KG1 (cell line): ENCODE data around the gene ZNF77.
"Not testable (repeated sequence)": the region's sequence is repeated elsewhere in the genome, so short reads cannot be mapped to it uniquely, and the experiment has no call there.

Source experiments
- DNase-seq: peaks from one replicate; lab custom pipeline; 2025; lab: John Stamatoyannopoulos, UW

ZNF77 gene

DNA sequence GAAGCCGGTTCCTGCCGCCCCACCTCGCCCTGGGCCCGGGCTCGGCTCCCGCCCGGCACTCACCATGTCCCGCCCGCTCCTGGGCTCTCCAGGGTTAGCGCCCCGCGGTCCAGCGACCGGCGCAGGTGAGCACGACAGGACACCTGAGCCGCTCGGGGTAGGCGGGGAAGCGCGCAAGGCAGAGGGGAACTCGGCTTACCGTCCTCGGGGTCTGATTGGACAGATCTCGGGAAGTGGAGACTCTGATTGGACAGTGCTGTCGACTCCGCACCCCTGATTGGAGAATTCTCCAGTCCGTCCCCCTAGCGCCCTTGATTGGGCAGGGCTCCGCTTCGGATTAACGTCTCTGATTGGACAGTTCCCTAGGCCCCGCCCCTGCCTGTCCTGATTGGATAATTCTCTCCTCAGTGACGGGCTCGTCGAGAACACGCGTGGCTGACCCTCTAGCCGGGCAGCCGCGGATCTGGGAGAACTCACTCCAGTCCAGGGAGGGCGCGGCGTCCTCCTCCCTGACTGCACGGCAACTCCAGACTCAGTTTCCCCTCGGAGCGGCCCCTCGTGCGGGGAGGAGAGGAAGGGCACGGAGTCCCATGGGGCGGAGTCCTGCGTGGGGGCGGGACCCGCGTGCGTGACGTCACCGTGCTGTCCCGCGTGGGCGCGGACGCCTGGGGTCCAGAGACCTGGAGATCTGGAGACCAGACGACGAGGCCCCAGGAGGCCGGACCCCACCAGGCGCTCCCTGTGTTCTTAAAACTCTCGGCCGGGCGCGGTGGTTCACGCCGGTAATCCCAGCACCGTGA is at the start of gene ZNF77:
Gene ZNF77 (minus strand): TSS at position 197 of the 800 bp plus-strand sequence. CDS start 131 bp downstream, at position 66.
- peak; percentile 98 for DNase-seq

DNA sequence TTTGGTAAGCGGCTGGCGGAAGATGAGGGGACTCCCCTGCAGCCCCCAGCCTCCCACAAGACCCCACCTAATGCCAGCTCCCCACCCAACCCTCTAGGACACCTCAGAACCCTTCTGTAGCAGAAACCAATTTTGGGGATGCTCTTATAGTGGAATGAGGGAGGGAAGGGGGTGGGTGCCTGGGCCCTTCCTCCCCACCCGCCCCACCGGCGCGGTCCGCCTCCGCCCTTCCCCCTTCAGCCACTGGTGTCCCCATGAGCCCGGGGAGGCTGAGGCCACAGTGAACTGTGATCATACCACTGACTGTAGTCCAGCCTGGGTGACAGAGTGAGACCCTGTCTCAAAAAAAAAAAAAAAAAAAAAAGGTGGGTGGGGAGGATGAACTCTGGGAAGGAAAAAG is 48.8 kb upstream of the ZNF77 start:
- no peak for DNase-seq

DNA sequence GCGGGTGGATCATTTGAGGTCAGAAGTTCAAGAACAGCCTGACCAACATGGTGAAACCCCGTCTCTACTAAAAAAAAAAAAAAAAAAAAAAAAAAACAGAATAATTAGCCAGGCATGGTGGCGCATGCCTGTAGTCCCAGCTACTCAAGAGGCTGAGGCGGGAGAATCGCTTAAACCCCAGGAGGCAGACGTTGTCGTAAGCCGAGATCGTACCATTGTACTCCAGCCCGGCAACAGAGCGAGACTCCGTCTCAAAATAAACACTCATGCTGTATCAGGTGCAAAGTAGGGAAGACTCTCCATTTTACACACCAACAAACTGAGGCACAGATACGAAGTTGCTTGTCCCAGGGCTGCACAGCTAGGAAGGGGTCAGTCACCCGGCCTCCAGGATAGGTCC is 48.2 kb upstream of the ZNF77 start:
- no peak for DNase-seq

DNA sequence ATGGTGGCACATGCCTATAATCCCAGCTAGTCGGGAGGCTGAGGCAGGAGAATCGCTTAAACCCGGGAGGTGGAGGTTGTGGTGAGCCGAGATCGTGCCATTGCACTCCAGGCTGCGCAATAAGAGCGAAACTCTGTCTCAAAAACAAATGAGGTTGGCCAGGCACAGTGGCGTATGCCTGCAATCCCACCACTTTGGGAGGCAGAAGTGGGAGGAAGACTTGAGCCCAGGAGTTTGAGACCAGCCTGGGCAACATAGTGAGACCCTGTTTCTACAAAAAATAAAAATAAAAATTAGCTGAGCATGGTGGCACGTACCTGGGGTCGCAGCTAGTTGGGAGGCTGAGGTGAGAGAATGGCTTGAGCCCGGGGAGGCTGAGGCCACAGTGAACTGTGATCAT is 47.6 kb upstream of the ZNF77 start:
- DNase-seq = not testable (repeated sequence)

DNA sequence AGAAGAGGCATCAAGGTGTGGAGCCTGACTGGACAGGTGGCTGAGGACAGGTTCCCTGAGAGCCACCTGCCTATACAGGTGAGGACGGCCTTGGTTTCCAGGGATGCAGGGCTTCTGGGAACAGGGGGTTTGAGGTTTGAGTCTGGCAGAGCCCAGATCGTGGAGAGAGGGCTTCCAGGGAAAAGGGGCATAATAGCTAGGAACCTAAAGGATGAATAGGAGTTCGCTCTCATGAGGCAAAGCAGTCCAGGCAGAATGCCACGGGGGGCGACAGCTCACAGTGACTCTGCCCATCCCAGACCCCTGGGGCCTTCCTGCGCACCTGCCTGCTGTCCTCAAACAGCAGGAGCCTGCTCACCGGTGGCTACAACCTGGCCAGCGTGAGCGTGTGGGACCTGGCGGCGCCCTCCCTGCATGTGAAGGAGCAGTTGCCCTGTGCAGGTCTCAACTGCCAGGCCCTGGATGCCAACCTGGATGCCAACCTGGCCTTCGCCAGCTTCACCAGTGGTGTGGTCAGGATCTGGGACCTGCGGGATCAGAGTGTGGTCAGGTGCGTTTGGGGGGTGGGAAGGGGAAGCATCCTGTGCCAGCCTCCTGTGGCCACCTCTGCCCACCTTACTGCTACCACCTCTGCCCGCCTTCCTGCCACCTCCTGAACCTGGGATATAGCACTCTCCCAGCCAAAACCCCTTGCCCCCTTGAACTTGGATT is 44.6 kb upstream of the ZNF77 start:
- DNase-seq = no peak

DNA sequence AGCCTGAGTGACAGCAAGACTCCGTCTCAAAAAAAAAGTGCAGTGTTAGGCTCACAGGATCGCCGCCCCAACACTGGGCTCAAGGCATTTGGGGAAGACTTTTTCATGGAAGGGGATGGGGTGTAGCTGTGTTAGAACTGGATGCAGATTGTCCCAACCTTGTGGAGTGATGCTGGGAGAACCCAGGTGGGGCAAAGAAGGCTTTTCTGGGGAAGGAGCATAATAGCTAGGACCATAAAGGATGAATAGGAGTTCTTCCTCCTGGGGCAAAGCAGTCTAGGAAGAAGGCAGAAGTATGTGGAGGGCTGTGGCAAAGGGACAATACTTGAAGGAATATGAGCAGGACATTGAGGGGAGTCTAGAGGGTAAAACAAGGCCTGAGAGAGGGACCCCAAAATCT is 43.8 kb upstream of the ZNF77 start:
- DNase-seq = no peak

DNA sequence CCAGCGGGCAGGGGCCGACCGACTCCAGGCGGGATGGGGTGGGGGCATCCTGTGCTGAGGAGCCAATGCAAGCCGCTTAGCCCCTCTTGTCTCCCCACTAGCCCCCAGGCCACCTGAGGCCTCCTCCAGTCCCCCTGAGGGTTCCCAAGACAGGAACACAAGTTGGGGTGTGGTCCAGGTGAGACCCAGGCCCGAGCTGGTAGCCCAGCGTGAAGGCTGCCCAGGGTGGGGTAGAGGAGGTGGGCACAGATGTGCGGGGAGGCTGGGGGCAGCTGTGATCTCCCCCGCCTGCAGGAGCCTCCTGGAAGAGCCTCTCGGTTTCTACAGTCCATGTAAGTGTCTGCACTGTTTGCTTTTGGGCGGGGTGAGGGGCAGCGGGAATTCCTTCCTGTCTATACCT is 43.0 kb upstream of the ZNF77 start:
- no peak for DNase-seq

DNA sequence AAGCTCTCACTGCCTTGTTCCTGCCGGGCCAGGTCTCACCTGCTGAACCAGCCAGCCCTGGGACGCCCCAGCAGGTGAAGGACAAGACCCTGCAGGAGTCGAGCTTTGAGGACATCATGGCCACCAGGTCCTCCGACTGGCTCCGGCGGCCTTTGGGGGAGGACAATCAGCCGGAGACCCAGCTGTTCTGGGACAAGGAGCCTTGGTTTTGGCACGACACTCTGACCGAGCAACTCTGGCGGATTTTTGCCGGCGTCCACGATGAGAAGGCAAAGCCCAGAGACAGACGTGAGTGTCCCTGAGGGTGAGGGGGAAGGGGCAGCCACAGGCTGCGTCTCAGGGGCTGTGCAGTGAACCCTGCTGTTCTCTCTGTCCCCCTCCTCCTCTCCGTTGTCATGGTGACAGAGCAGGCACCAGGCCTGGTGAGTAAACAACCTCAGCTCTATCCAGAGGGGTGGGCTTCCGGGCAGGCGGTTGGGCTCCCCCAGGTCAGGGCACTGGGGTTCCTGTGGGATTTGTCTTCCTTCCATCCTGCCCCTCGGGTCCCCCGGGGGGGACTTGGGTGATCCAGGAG is 42.3 kb upstream of the ZNF77 start:
- DNase-seq = no peak

DNA sequence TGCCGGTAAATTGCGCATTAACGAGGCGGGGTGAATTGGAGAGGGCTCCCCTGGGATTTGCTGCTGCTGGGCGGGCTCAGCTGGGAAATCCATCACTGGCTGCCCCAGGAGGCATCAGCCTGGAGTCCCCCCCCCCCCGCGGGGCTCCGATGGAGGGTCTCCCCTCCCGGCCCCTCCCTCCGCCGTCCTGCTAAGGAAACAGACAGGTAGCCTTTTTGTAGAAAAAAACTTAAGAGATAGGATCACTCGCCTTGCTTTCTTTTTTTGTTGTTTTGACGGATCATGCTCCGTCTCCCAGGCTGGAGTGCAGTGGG is 39.4 kb upstream of the ZNF77 start:
- no peak for DNase-seq

DNA sequence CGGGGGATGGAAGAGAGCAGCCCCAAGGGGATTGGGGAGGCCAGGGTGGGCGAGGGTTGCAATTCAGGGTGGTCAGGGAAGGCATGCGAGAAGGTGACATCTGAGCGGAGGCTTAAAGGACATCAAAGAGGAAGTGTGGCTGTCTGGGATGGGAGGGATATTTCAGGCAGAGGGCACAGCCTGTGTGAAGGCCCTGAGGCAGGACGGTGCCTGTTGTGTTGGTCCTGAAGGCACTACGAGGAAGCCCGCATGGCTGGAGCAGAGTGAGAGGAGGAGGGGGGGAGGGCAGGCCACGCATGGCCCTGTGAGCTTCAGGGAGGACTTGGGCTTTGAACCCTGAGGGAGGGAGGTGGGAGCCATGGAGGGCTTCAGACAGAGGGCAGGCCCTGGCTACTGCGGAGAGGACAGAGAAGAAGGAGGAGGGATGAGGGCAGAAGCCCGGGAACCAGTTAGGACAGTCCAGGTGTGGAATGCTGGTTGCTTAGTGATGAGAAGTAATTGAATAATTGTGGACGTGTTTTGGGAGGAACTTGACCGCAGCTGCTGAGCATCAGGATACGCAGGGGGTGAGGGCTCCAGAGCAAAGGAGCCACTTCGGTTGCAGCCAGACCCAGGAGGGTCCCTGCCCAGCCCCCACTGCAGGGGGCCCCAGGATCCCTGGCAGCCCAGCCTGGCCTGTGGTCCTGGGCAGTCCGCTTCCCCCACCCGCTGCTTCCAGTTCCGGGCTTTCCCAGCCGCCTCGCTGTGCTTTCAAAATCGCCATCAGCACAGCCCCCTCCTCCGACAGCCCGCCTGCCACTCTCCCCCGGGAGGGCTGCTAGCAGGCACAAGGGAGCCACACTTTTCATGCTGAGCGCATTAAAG is 38.8 kb upstream of the ZNF77 start:
- DNase-seq = no peak

DNA sequence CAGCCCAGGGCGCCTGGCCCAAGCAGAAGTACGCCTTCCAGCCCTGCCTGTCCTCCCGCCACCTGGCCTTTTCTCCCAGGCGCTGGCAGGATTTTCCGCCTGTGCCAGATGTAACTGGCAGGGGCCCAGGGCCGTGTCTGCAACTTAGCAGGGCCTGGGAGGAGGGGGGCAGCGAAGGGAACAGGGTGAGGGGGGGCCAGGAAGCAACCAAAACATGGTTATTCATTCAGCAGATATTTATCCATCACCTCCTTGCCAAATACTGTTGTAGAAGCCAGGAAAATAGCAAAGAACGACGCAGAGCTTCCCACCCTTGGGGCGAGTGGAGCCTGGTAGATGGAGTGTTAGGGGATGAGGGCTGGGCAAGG is 38.2 kb upstream of the ZNF77 start:
- DNase-seq = no peak

DNA sequence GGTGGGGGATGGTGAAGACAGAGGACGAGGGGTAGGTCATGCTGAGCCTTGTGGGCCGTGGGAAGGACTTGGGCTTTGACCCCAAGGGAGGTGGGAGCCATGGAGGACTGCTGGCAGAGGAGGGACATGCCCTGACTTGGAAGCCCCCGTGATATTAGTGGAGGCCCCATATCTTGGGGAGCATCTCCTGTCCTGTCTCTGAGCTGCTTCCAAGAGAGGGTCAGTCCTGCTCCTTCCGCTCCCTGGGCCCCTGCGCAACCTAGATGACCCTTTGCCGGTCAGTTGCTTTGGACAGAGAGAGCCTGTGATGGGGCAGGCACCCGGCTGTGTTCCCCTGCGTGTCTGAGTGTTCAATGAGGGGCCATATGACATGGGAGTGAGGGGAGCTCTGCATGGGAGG is 37.8 kb upstream of the ZNF77 start:
- DNase-seq = no peak

DNA sequence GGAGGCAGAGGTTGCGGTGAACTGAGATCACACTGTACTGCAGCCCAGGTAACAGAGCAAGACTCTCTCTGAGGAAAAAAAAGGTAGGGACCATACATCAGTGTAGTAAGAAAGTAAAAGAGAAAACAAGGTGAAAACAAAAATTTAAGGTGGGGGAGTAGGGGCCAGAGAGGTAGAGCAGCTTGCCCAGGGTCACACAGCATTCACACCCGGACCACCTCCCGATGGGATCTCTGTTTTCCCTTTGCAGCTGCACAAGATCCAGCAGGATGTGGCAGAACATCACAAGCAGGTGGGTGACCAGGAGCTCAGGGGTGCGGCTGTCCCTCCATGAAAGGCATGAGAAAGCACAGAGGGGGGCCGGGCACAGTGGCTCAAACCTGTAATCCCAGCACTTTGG is 37.1 kb upstream of the ZNF77 start:
- no peak for DNase-seq

DNA sequence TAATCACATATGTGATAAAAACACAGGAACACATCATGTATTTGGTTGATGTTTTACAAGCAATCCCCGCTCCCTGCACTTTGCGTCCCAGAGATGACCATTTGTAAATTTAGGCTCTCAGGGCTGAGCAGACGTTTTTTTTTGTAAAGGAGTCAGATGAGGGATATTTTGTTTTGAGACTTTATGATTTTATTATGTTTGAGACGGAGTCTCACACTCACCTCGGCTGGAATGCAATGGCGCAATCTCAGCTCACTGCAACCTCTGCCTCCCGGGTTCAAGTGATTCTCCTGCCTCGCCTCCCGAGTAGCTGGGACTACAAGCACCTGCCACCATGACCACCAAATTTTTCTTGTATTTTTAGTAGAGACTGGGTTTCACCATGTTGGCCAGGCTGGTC is 34.0 kb upstream of the ZNF77 start:
- DNase-seq = no peak

DNA sequence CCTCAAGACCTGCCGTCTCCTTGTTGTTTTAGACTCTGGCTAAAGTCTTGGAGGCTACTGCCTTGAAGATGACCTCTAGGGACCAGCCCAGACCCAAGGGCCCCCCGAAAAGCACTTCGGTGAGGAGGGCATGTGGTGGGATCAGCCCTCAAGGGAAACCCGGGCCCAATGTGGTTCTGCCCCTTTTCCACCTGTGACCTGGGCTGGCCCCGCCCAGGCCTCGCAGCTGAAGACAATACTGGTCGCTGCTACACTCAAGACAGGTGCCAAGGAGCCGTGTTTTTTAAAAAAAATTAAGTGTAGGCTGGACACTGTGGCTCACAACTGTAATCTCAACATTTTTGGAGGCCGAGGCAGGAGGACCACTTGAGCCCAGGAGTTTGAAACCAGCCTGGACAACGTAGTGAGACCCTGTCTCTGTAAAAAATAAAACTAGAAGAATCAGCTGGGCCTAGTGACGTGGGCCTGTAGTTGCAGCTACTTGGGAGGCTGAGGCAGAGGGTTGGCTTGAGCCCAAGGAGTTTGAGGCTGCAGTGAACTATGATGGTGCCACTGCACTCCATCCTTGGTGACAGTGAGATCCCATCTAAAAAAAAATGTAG is 33.5 kb upstream of the ZNF77 start:
- DNase-seq = no peak

DNA sequence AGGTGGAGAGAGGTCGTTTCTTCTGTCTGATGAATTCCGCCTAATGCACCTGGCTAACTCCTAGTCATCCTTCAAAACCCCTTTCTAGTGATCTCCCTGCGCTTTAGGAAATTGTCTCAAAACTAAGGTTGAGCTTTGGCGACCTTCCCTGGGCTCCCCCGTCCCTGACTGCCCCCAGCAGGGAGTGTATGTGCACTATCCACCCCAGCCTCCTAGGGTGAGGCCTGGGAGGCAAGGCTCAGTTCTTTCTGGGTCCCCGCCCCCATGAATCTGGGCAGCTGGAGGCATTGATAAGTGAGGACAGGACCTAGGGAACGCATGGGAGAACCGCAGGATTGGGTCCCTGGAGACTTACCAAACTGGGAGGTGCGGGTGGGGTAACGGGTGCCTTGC is 33.0 kb upstream of the ZNF77 start:
- DNase-seq = no peak

DNA sequence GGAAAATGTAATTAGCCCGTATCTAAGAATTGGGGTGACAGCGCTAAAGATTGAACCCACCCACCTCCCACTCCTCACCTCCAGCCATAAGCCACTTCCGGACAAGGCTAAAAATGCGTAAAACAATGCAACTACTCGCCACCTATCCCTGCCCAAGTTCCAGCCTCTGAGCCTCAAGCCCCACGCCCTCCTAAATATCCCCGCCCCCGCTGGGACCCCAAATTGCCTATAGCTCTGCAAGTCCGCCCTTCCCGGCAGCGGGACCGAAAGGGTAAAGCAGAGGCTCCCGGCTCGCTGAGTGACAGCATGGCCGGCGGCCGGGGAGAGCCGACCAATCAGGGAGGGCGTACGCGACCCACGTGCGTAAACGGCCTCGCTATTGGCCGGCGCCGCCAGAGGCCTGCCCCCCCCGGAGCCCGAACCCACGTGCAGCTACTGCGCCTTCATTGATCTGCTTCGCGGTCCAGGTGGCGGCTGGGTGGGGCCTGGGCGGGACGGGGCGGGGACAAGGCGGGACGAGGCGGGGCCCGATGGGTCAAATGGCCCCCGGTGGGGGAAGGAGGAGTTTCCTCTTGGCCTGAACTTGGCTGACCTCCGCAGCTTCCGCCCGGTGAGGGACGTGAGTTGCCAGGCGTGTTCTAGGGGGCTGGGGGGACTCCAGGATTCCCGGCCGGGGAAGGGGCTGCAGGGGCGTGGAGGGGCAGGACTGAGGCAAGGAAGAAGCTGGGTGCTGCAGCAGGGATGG is 32.4 kb upstream of the ZNF77 start, which contains the start of gene TLE6:
Gene TLE6 (plus strand): TSS at position 564 of the 745 bp plus-strand sequence. CDS start 670 bp downstream, outside the sequence.
- DNase-seq = peak; percentile 81

DNA sequence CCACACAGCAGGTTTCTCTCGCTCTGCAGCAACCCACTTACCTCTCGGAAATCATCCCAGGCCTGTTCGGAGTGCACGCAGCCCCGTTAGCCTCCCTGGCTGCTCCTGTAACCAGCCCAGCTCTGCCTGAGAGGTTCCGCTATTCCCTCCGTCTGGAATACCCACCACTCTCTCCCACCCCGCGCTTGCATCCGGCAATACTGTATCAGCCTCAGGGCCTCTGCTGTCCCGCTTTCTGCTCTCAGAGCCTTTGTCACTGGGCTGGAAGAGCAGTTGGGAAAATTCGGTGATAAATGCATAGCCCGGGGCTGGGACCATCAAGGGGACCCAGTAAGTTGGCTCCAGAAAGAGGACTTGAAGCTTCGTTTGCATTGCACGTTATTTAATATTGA is 31.8 kb upstream of the ZNF77 start:
- DNase-seq = no peak

DNA sequence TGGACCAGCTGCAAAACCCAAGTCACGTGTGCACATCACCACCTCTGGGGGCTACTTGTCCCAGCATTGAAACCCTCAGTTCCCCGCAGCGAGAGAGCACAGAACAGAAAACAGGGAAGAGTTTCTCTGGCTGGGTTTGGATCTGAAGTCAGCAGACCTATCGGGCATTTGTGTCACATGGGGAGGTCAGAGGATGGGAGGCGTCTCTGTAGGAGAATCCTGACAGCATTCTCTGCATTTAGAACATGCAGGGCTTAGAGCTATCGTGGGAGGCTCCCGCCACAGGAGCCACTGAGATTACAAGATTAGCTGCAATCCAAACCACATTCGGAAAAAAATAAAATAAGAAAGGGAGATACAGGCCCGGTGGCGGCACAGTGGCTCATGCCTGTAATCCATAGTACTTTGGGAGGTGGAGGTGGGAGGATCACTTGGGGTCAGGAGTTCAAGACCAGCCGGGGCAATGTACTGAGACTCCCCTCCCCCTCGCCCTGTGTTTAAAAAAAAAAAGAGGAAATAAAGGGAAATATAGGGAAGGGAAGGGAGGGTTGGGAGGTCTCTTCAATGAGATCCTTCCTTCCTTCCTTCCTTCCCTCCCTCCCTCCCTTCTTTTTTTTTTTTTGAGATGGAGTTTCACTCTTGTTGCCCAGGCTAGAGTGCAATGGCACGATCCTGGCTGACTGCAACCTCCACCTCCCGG is 29.7 kb upstream of the ZNF77 start:
- DNase-seq = no peak

DNA sequence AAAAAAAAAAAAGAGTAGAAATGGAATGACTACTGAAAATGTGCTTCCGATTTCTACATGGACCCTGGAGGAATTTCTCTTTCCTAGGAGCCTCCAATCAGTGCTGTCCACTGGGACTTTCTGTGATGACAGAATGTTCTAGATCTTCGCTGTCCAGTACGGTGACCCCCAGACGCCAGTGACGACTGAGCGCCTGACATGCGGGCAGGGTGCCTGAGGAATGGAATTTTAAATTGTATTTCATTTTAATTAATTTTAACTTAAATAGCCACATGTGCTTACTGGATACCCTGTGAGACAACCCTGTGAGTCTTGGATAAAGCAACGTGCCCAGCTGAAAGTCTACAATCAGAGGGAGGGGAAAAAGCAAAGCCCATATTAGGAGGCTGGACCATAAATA is 28.5 kb upstream of the ZNF77 start:
- no peak for DNase-seq
